HFF-Myc (cell line): Measurements from ENCODE around the gene NHLRC1.

ENCODE experiments used
- DNase-seq: peaks from one replicate; pipeline ENCODE4 v3.0.0-alpha.2; 2011; ENCODE audit warnings: low read depth; ENCODE audit errors: extremely low read depth
- H3K4me3 ChIP-seq: replicated peaks from 2 replicates; pipeline ENCODE4 v1.5.1; 2011; ENCODE audit warnings: low read depth, mild to moderate bottlenecking, control low read depth, low read length
- TF ChIP-seq, protein P1 (sequence below): IDR thresholded peaks from 2 replicates; pipeline ENCODE4 v1.5.1; 2012; ENCODE audit warnings: mild to moderate bottlenecking, low read depth, low read length, control low read depth; ENCODE audit errors: missing control alignments

Gene NHLRC1

GRCh38 chr6:18139935-18140621, 17.6 kb upstream of the NHLRC1 start:
- no peak overlapping the region for H3K4me3 ChIP-seq
- no peak for DNase-seq
- TF ChIP-seq, protein P1, sequence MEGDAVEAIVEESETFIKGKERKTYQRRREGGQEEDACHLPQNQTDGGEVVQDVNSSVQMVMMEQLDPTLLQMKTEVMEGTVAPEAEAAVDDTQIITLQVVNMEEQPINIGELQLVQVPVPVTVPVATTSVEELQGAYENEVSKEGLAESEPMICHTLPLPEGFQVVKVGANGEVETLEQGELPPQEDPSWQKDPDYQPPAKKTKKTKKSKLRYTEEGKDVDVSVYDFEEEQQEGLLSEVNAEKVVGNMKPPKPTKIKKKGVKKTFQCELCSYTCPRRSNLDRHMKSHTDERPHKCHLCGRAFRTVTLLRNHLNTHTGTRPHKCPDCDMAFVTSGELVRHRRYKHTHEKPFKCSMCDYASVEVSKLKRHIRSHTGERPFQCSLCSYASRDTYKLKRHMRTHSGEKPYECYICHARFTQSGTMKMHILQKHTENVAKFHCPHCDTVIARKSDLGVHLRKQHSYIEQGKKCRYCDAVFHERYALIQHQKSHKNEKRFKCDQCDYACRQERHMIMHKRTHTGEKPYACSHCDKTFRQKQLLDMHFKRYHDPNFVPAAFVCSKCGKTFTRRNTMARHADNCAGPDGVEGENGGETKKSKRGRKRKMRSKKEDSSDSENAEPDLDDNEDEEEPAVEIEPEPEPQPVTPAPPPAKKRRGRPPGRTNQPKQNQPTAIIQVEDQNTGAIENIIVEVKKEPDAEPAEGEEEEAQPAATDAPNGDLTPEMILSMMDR: no peak

- TF ChIP-seq, protein P1: no peak
- no peak for DNase-seq
- H3K4me3 ChIP-seq: no peak overlapping the region
Measured at GRCh38 chr6:18138906-18139305, 16.4 kb upstream of the NHLRC1 start.

DNA sequence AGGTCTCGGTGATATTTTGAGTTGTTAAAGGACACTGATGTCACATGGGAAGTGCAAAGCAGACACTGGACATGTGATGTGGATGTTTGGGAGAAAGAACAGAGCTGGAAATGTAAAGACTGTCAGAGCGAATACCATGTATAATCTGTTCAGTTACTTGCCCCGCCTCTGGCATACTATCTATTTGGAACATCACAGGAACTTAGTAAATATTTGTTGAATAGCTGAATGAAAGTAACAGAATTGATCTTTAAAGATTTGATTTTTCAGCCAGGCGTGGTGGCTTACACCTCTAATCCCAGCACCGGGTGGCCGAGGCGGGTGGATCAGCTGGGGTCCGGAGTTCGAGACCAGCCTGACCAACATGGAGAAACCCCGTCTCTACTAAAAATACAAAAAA, 13.8 kb upstream of the NHLRC1 start:
- no peak overlapping the region for H3K4me3 ChIP-seq
- no peak for DNase-seq
- TF ChIP-seq, protein P1: no peak

- TF ChIP-seq, protein P1: no peak
- DNase-seq: no peak
- no peak overlapping the region for H3K4me3 ChIP-seq
Measured at GRCh38 chr6:18135171-18135570, 12.7 kb upstream of the NHLRC1 start.

DNA sequence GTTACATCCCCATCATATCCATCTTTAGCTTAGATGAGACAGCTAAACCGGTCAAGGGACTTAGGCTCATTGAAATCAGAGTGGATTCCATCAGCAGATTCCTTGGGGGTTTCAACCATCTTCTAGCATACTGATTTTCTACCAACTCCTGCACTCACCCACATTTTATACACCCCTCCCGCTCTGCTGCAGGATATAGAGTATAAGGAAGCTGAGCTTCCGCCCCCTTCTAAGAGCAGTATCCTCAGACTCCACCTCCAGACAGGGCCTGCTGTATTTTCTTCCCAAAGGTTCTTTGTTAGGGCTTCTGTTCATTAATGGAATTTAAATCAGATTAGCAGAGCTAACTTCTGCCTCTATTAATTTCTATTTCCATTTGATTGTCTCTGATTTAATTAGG, 9.9 kb upstream of the NHLRC1 start:
- no peak for DNase-seq
- no peak overlapping the region for H3K4me3 ChIP-seq

GRCh38 chr6:18126121-18126520, 3.6 kb upstream of the NHLRC1 start:
- DNase-seq: peak; percentile 11
- H3K4me3 ChIP-seq: no peak overlapping the region
- TF ChIP-seq, protein P1: no peak

More for the DNA sequence above, 9.9 kb upstream of the NHLRC1 start:
- TF ChIP-seq, protein P1: no peak
